ENCODE results near the gene SIRPA. TPM values are rescaled to one million over a fixed set of nuclear protein-coding genes. Genes with fewer than 3 reads are reported as not detected.

Gene SIRPA
- total and polyA plus RNA-seq, 2 experiments from 2014 or later, result 93.3 to 101 TPM

DNA sequence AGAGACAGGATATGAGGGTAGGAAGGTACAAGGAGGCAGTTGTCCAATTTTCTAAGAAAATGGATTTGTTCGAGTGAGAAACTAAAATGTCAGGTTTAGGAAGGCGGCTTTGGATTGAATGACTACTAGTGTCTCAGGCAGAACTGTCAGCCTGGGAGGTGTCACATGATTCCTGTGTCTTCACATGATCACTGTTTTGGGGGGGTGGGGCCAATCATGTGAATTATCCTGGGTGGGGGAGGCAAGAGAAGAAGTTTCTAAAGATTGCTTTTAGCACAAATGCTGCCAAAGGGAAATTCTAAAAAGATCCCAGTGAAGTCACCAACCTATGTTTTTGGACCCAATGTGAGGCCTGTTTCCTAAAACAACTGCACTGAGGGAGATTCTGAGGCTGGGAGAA lies 2.3 kb downstream of the SIRPA start:
- DNase-seq, result peak; percentile 61
- H3K4me3 ChIP-seq, result peak overlapping the region; percentile 99
- H3K4me2 ChIP-seq (ENCODE audit: unreplicated experiment), result peak overlapping the region; percentile 94
- H3K9me2 ChIP-seq (ENCODE audit: insufficient read depth), result no peaks in the 10 kb centered on the region
- H3F3A ChIP-seq (ENCODE audit: insufficient read depth), result peaks cover 33% of the 10 kb centered on the region
- peaks cover 43% of the 10 kb centered on the region for H3K4me1 ChIP-seq (ENCODE audit: insufficient read depth)
- no peaks in the 10 kb centered on the region for H4K20me1 ChIP-seq (ENCODE audit: insufficient read depth)
- in situ Hi-C loops (cut with MboI), result no loop called here
- H3K79me2 ChIP-seq (ENCODE audit: insufficient read depth), result peaks cover 91% of the 10 kb centered on the region
- TF ChIP-seq EZH2 (IDR thresholded peaks at IDR 0.05; ENCODE audit: insufficient read depth, poor library complexity, severe bottlenecking) (no peak), EZH2phosphoT487 (IDR thresholded peaks at IDR 0.05; ENCODE audit: insufficient read depth, low read depth) (no peak)
- 25 to 51% methylated on average over 2 of the region's 2 CpGs for WGBS, 2 experiments (ENCODE audit: low coverage in 1 of 2, low lambda C conversion rate in 2 of 2, missing lambda C conversion rate in 2 of 2)
- H3K9ac ChIP-seq, result peak overlapping the region; percentile 55
- no peaks in the 10 kb centered on the region for H3K27me3 ChIP-seq (replicated peaks; ENCODE audit: insufficient read depth)
- H3K36me3 ChIP-seq (ENCODE audit: low read depth), result no peaks in the 10 kb centered on the region; the same call in 1 of the 2 replicates
- peak overlapping the region; percentile 61 for H3K27ac ChIP-seq
- no peaks in the 10 kb centered on the region for H3K9me3 ChIP-seq (ENCODE audit: low read depth)
- H2AFZ ChIP-seq, result no peak overlapping the region

DNA sequence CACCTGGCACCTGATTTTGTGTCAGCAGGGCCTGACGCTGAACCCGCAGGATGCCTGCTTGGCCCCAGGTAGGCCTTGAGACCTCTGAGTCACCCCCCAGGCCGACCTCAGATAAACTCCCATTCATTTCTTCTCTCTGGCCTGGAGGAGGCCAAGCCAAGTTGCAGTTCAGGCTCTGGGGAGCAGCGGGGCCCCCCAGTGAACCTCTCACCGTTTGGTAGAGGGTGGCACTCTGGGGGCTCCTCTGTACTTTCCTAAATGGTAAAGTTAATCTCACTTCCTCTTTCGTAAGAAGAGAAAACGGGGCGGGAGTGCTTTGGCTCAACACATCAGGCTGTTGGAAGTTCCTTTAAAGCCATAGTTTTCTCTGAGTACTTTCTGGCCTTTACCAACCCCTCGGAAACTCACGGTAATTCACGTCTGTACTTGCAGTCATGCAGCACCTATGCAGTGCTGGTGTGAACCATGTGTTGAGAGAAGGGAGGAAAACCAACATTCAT lies 2.8 kb downstream of the SIRPA start:
- no peak for TF ChIP-seq EZH2phosphoT487 (IDR thresholded peaks at IDR 0.05; ENCODE audit: insufficient read depth, low read depth)
- no peak for TF ChIP-seq EZH2 (IDR thresholded peaks at IDR 0.05; ENCODE audit: insufficient read depth, poor library complexity, severe bottlenecking)
- in situ Hi-C loops (cut with MboI), result no loop called here
- H3F3A ChIP-seq (ENCODE audit: insufficient read depth), result peaks cover 33% of the 10 kb centered on the region
- peaks cover 39% of the 10 kb centered on the region for H3K4me1 ChIP-seq (ENCODE audit: insufficient read depth)
- H3K4me3 ChIP-seq, result peak overlapping the region; percentile 99
- no peaks in the 10 kb centered on the region for H3K9me2 ChIP-seq (ENCODE audit: insufficient read depth)
- H3K27ac ChIP-seq, result peak overlapping the region; percentile 61
- peak overlapping the region; percentile 94 for H3K4me2 ChIP-seq (ENCODE audit: unreplicated experiment)
- peak overlapping the region; percentile 55 for H3K9ac ChIP-seq
- 0 out of 2 replicates have a peak overlapping the region, but pooled peaks have one; percentile 3 for H2AFZ ChIP-seq
- no peaks in the 10 kb centered on the region for H4K20me1 ChIP-seq (ENCODE audit: insufficient read depth)
- H3K9me3 ChIP-seq (ENCODE audit: low read depth), result no peaks in the 10 kb centered on the region
- DNase-seq, result peak; percentile 69
- H3K79me2 ChIP-seq (ENCODE audit: insufficient read depth), result peaks cover 91% of the 10 kb centered on the region
- no peaks in the 10 kb centered on the region for H3K27me3 ChIP-seq (replicated peaks; ENCODE audit: insufficient read depth)
- WGBS, 2 experiments (ENCODE audit: low coverage in 1 of 2, low lambda C conversion rate in 2 of 2, missing lambda C conversion rate in 2 of 2), result 19 to 23% methylated on average over 11 of the region's 11 CpGs
- H3K36me3 ChIP-seq (ENCODE audit: low read depth), result no peaks in the 10 kb centered on the region; the same call in 1 of the 2 replicates

DNA sequence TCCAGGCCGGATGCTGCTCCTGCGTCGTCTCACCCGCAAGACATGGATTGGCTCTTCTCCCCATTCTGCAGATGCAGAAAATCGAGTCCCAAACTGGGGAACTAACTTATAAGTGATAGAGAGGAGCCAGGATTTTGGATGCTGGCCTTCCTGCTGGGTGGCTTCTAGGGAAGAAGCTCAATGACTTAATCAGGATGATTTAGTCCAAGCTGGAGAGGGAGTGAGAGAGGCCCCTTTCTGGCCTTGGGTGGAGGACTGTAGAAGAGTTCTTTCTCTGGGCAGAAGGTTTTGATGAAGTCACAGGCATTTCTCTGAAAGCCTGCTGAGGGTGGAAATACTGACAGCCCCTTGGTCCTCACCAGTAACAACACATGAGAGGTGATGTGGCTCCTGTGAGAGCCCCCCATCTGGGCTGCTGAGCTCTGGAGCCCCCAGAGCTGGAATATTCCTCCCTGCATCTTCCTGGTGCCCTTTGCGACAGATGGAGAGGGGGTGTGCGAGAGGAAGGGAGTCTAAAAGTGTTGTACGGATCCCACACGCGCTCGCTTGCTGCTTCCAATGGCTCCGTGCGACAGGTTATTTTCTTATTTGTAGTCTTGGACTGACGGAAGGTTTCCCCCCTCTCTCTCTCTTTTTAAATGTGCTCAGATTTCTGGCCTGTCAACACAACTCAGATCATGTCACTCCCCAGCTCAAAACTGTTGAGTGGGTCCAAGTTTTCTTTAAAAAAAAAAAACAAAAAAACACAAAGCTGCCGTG lies 3.5 kb downstream of the SIRPA start:
- no peaks in the 10 kb centered on the region for H3K9me3 ChIP-seq (ENCODE audit: low read depth)
- no peak for TF ChIP-seq EZH2 (IDR thresholded peaks at IDR 0.05; ENCODE audit: insufficient read depth, poor library complexity, severe bottlenecking)
- no peak for TF ChIP-seq EZH2phosphoT487 (IDR thresholded peaks at IDR 0.05; ENCODE audit: insufficient read depth, low read depth)
- H4K20me1 ChIP-seq (ENCODE audit: insufficient read depth), result no peaks in the 10 kb centered on the region
- peaks cover 36% of the 10 kb centered on the region for H3K4me1 ChIP-seq (ENCODE audit: insufficient read depth)
- peak overlapping the region; percentile 94 for H3K4me2 ChIP-seq (ENCODE audit: unreplicated experiment)
- H3F3A ChIP-seq (ENCODE audit: insufficient read depth), result peaks cover 33% of the 10 kb centered on the region
- H3K9me2 ChIP-seq (ENCODE audit: insufficient read depth), result no peaks in the 10 kb centered on the region
- H3K79me2 ChIP-seq (ENCODE audit: insufficient read depth), result peaks cover 91% of the 10 kb centered on the region
- H3K36me3 ChIP-seq (ENCODE audit: low read depth), result no peaks in the 10 kb centered on the region; the same call in 1 of the 2 replicates
- 0 out of 2 replicates have a peak overlapping the region, but pooled peaks have one; percentile 3 for H2AFZ ChIP-seq
- whole genome bisulfite sequencing, 2 experiments (ENCODE audit: low coverage in 1 of 2, low lambda C conversion rate in 2 of 2, missing lambda C conversion rate in 2 of 2), result 45 to 47% methylated on average over 15 of the region's 15 CpGs
- peak; percentile 61 for DNase-seq
- in situ Hi-C loops (cut with MboI), result no loop called here
- H3K27me3 ChIP-seq (replicated peaks; ENCODE audit: insufficient read depth), result no peaks in the 10 kb centered on the region
- H3K27ac ChIP-seq, result peak overlapping the region; percentile 61
- H3K4me3 ChIP-seq, result peak overlapping the region; percentile 99
- H3K9ac ChIP-seq, result peak overlapping the region; percentile 55

- H3K4me2 ChIP-seq (ENCODE audit: unreplicated experiment), result peak overlapping the region; percentile 94
- H3K79me2 ChIP-seq (ENCODE audit: insufficient read depth), result peaks cover 93% of the 10 kb centered on the region
- WGBS, 2 experiments (ENCODE audit: low coverage in 1 of 2, low lambda C conversion rate in 2 of 2, missing lambda C conversion rate in 2 of 2), result 20 to 26% methylated on average over 6 of the region's 6 CpGs
These were observed 4.0 kb downstream of the SIRPA start for GRCh38 chr20:1899241-1899525.

More at GRCh38 chr20:1899241-1899525, 4.0 kb downstream of the SIRPA start:
- in situ Hi-C loops (cut with MboI), result no loop called here
- Histone ChIP-seq H3F3A (ENCODE audit: insufficient read depth) (peaks cover 33% of the 10 kb centered on the region), H3K36me3 (ENCODE audit: low read depth) (peaks cover 5% of the 10 kb centered on the region; the same call in 1 of the 2 replicates), H3K27ac (peak overlapping the region; percentile 61), H3K4me3 (peak overlapping the region; percentile 99; the same call in 1 of the 2 replicates), H2AFZ (no peak overlapping the region), H3K9me2 (ENCODE audit: insufficient read depth) (no peaks in the 10 kb centered on the region), H3K27me3 (replicated peaks; ENCODE audit: insufficient read depth) (no peaks in the 10 kb centered on the region), H3K9ac (peak overlapping the region; percentile 55), H3K4me1 (ENCODE audit: insufficient read depth) (peaks cover 36% of the 10 kb centered on the region), H3K9me3 (ENCODE audit: low read depth) (no peaks in the 10 kb centered on the region), H4K20me1 (ENCODE audit: insufficient read depth) (no peaks in the 10 kb centered on the region)
- DNase-seq, result no peak
- TF ChIP-seq EZH2 (IDR thresholded peaks at IDR 0.05; ENCODE audit: insufficient read depth, poor library complexity, severe bottlenecking), result no peak
- TF ChIP-seq EZH2phosphoT487 (IDR thresholded peaks at IDR 0.05; ENCODE audit: insufficient read depth, low read depth), result no peak

Data from GM23248 (cell line).